ENCODE data around the gene CHRNB1. TPM values are rescaled to one million over a fixed set of nuclear protein-coding genes. Genes with fewer than 3 reads are reported as not detected.
A peak's percentile ranks its signal among the peaks of the same experiment; 100 is the strongest.
"Not testable (repeated sequence)": the region's sequence is repeated elsewhere in the genome, so short reads cannot be mapped to it uniquely, and the experiment has no call there.

Gene CHRNB1
- total RNA-seq, 2 experiments from 2014 or later = 13.2 to 13.4 TPM

GRCh38 chr17:7479213-7480088, 34.6 kb downstream of the CHRNB1 start, which contains the start of gene ZBTB4:
TSS of gene ZBTB4 (minus strand) at chr17:7479631. CDS start at chr17:7466801, 12,830 bp downstream.
- H3K4me3 ChIP-seq (ENCODE audit: low read depth, low read length, poor library complexity, severe bottlenecking) = peak within 1 kb of the TSS; percentile 72
- CTCF ChIA-PET (ENCODE audit: unreplicated experiment) = interaction anchor here (0.6 to 0.8 kb wide), 2 partner anchors 41 to 43 kb away, joined by 3 read pairs; no protein-coding TSS in a partner anchor
- intact Hi-C loops (cut with micrococcal nuclease; ENCODE audit: unreplicated experiment) = loop anchor here (5.0 kb wide), 3 partner anchors 227 to 363 kb away; partner anchors contain the start of genes CTDNEP1, ELP5 and PHF23
- no peaks in the 10 kb centered on the region for H3K9me2 ChIP-seq (ENCODE audit: insufficient read depth, low read length)
- TF ChIP-seq CTCF (conservative IDR thresholded peaks at IDR 0.05; ENCODE audit: low read length) = no peak
- no peak for TF ChIP-seq EZH2phosphoT487 (IDR thresholded peaks at IDR 0.05; ENCODE audit: borderline replicate concordance, low read depth, low read length)
- no peaks in the 10 kb centered on the region for H4K20me1 ChIP-seq (ENCODE audit: insufficient read depth, low read length)
- BruUV-seq (replicated peaks) = no TSS peak
- peak; percentile 35 for DNase-seq (ENCODE audit: low spot score)
- no peak within 1 kb of the TSS for H3K27ac ChIP-seq (ENCODE audit: low read depth, low read length, poor library complexity, severe bottlenecking)
- POLR2A ChIA-PET = no interaction called here
- peak within 1 kb of the TSS; percentile 59; the same call in 1 of the 2 replicates for H2AFZ ChIP-seq (ENCODE audit: low read length)
- no peaks in the 10 kb centered on the region for H3K36me3 ChIP-seq (ENCODE audit: insufficient read depth, low read length)
- H3K79me2 ChIP-seq (ENCODE audit: insufficient read depth, low read depth, low read length) = no peaks in the 10 kb centered on the region
- H3K4me1 ChIP-seq (ENCODE audit: insufficient read depth, low read length, poor library complexity, severe bottlenecking) = peaks cover 17% of the 10 kb centered on the region
- no peaks in the 10 kb centered on the region for H3K9me3 ChIP-seq (ENCODE audit: low read length)
- H3K4me2 ChIP-seq (ENCODE audit: low read length) = peak within 1 kb of the TSS; percentile 76

- Histone ChIP-seq H3K9me3 (ENCODE audit: low read length) (no peaks in the 10 kb centered on the region), H3K27ac (ENCODE audit: low read depth, low read length, poor library complexity, severe bottlenecking) (no peak overlapping the region), H3K4me2 (ENCODE audit: low read length) (peak overlapping the region; percentile 76), H3K79me2 (ENCODE audit: insufficient read depth, low read depth, low read length) (peaks cover 3% of the 10 kb centered on the region), H3K9me2 (ENCODE audit: insufficient read depth, low read length) (no peaks in the 10 kb centered on the region), H3K4me1 (ENCODE audit: insufficient read depth, low read length, poor library complexity, severe bottlenecking) (peaks cover 17% of the 10 kb centered on the region), H2AFZ (ENCODE audit: low read length) (peak overlapping the region; percentile 56; the same call in 1 of the 2 replicates), H3K4me3 (ENCODE audit: low read depth, low read length, poor library complexity, severe bottlenecking) (peak overlapping the region; percentile 72), H4K20me1 (ENCODE audit: insufficient read depth, low read length) (no peaks in the 10 kb centered on the region), H3K36me3 (ENCODE audit: insufficient read depth, low read length) (no peaks in the 10 kb centered on the region)
- ChIA-PET POLR2A (interaction anchor here (0.6 kb wide), 1 partner anchor 263 kb away, joined by 3 read pairs; no protein-coding TSS in a partner anchor), CTCF (ENCODE audit: unreplicated experiment) (no interaction called here)
- intact Hi-C loops (cut with micrococcal nuclease; ENCODE audit: unreplicated experiment) = loop anchor here (5.0 kb wide), 3 partner anchors 228 to 362 kb away; partner anchors contain the start of genes CTDNEP1, ELP5 and PHF23
- TF ChIP-seq CTCF (conservative IDR thresholded peaks at IDR 0.05; ENCODE audit: low read length) = no peak
- TF ChIP-seq EZH2phosphoT487 (IDR thresholded peaks at IDR 0.05; ENCODE audit: borderline replicate concordance, low read depth, low read length) = no peak
- no TSS peak for BruUV-seq (replicated peaks)
- DNase-seq (ENCODE audit: low spot score) = no peak
These were observed 35.2 kb downstream of the CHRNB1 start for GRCh38 chr17:7480089-7480384.

- peaks cover 15% of the 10 kb centered on the region for H3K79me2 ChIP-seq (ENCODE audit: insufficient read depth, low read depth, low read length)
- BruUV-seq (replicated peaks); H3K36me3 ChIP-seq (ENCODE audit: insufficient read depth, low read length); CTCF ChIA-PET (ENCODE audit: unreplicated experiment); POLR2A ChIA-PET; H3K9me2 ChIP-seq (ENCODE audit: insufficient read depth, low read length); DNase-seq (ENCODE audit: low spot score); H3K9me3 ChIP-seq (ENCODE audit: low read length); H3K4me3 ChIP-seq (ENCODE audit: low read depth, low read length, poor library complexity, severe bottlenecking); H2AFZ ChIP-seq (ENCODE audit: low read length); H4K20me1 ChIP-seq (ENCODE audit: insufficient read depth, low read length); H3K27ac ChIP-seq (ENCODE audit: low read depth, low read length, poor library complexity, severe bottlenecking): not testable (repeated sequence)
- peak within 1 kb of the TSS; percentile 76; the same call in 1 of the 2 replicates for H3K4me2 ChIP-seq (ENCODE audit: low read length)
- H3K4me1 ChIP-seq (ENCODE audit: insufficient read depth, low read length, poor library complexity, severe bottlenecking) = peaks cover 20% of the 10 kb centered on the region
- intact Hi-C loops (cut with micrococcal nuclease; ENCODE audit: unreplicated experiment) = loop anchor here (5.0 kb wide), 3 partner anchors 229 to 361 kb away; partner anchors contain the start of genes CTDNEP1, ELP5 and PHF23
These were observed 36.4 kb downstream of the CHRNB1 start, which contains the start of gene SLC35G6 for GRCh38 chr17:7481275-7481674. TSS of gene SLC35G6 (plus strand) at chr17:7481446. CDS start at chr17:7481517, 71 bp downstream.

GRCh38 chr17:7481842-7482741, 37.2 kb downstream of the CHRNB1 start:
- H3K4me2 ChIP-seq (ENCODE audit: low read length); H2AFZ ChIP-seq (ENCODE audit: low read length); POLR2A ChIA-PET; H3K9me3 ChIP-seq (ENCODE audit: low read length); BruUV-seq (replicated peaks); H3K9me2 ChIP-seq (ENCODE audit: insufficient read depth, low read length); DNase-seq (ENCODE audit: low spot score); H3K27ac ChIP-seq (ENCODE audit: low read depth, low read length, poor library complexity, severe bottlenecking); H3K4me3 ChIP-seq (ENCODE audit: low read depth, low read length, poor library complexity, severe bottlenecking): not testable (repeated sequence)
- peaks cover 28% of the 10 kb centered on the region for H3K4me1 ChIP-seq (ENCODE audit: insufficient read depth, low read length, poor library complexity, severe bottlenecking)
- H3K79me2 ChIP-seq (ENCODE audit: insufficient read depth, low read depth, low read length) = peaks cover 24% of the 10 kb centered on the region
- peaks cover 14% of the 10 kb centered on the region; the same call in 1 of the 2 replicates for H3K36me3 ChIP-seq (ENCODE audit: insufficient read depth, low read length)
- intact Hi-C loops (cut with micrococcal nuclease; ENCODE audit: unreplicated experiment) = loop anchor here (5.0 kb wide), 3 partner anchors 230 to 360 kb away; partner anchors contain the start of genes CTDNEP1, ELP5 and PHF23
- CTCF ChIA-PET (ENCODE audit: unreplicated experiment) = interaction anchor here (0.6 kb wide), 1 partner anchor 78 kb away, joined by 3 read pairs; no protein-coding TSS in a partner anchor
- H4K20me1 ChIP-seq (ENCODE audit: insufficient read depth, low read length) = peaks cover 12% of the 10 kb centered on the region

All from OCI-LY7 (cell line).